HCT116 (cell line): ENCODE data around the gene FAM53B. TPM values are rescaled to one million over a fixed set of nuclear protein-coding genes. Genes with fewer than 3 reads are reported as not detected.

Experiments
- ATAC-seq: fragments of 200-7000 bp; cut with Tn5 transposase; 2 replicates; pipeline ENCODE4 v1.9.1; 2020; ENCODE audit warnings: mild to moderate bottlenecking, moderate library complexity
- BruUV-seq: library from RNA; stranded (reverse); fragments of 400-500 nt; replicated peaks from 2 replicates; lab custom pipeline; 2021; lab: Mats Ljungman, UMichigan
- CTCF ChIA-PET: fragments of 300-600 bp; sonication (Branson Sonifier 250); formaldehyde crosslinking; loops from one replicate; lab custom pipeline; 2021; ENCODE audit warnings: antibody characterized with exemption; lab: Charles Lee
- POLR2A ChIA-PET: fragments of 300-600, 350-600 bp; sonication (Branson Sonifier 250); formaldehyde crosslinking; loops from one replicate; lab custom pipeline; 2021; ENCODE audit warnings: antibody characterized with exemption; lab: Charles Lee
- RAD21 ChIA-PET, 2 experiments: fragments of 300-600 bp; sonication (Branson Sonifier 250); formaldehyde crosslinking; loops; one replicate each; lab custom pipeline; 2023; ENCODE audit warnings: low total read pairs in 2 of 2; ENCODE audit not compliant: uncharacterized antibody in 2 of 2, unreplicated experiment in 2 of 2, low non-redundant PET in 1 of 2; lab: Charles Lee
- DNase-seq: peaks from one replicate; pipeline ENCODE4 v3.0.0-alpha.2; 2010; ENCODE audit warnings: low read depth, low spot score
- H2AFZ ChIP-seq: fragments of 200-600 bp; shearing (Covaris generic), sonication (generic); 2 replicates; pipeline ENCODE4 v1.6.1; 2017; ENCODE audit warnings: low read depth, mixed run types, mixed read lengths, antibody characterized with exemption, low read length; ENCODE audit not compliant: poor library complexity, severe bottlenecking
- H3K27ac ChIP-seq: 2 replicates; pipeline ENCODE4 v1.5.1; 2012; ENCODE audit warnings: low read depth, low read length
- H3K27me3 ChIP-seq: fragments of 200-600 bp; sonication (generic); 2 replicates; pipeline ENCODE4 v1.6.1; 2016; ENCODE audit warnings: mixed run types, low read length, mixed read lengths; ENCODE audit not compliant: insufficient read depth
- H3K36me3 ChIP-seq, 2 experiments: fragments of 200-500 bp in 1 of 2; fragments of 200-600 bp in 1 of 2; sonication (Bioruptor generic) in 1 of 2; sonication (generic) in 1 of 2; 2 replicates each; pipeline versions ENCODE4 v1.5.1 to v1.6.1; 2014 to 2016; ENCODE audit warnings: low read length in 2 of 2, inconsistent platforms in 1 of 2, mixed read lengths in 1 of 2, mixed run types in 1 of 2; ENCODE audit not compliant: insufficient read depth in 2 of 2, control insufficient read depth in 1 of 2
- H3K4me1 ChIP-seq, 2 experiments: fragments of 200-600 bp in 1 of 2; sonication (generic) in 1 of 2; 2 replicates each; pipeline versions ENCODE4 v1.5.1 to v1.6.1; 2012 to 2017; ENCODE audit warnings: low read length in 2 of 2, inconsistent platforms in 1 of 2, mild to moderate bottlenecking in 1 of 2, mixed read lengths in 1 of 2, mixed run types in 1 of 2, moderate library complexity in 1 of 2; ENCODE audit not compliant: insufficient read depth in 2 of 2, control insufficient read depth in 1 of 2
- H3K4me2 ChIP-seq: fragments of 200-600 bp; sonication (generic); 2 replicates; pipeline ENCODE4 v1.6.1; 2017; ENCODE audit warnings: mixed run types, low read length, mixed read lengths
- H3K4me3 ChIP-seq, 2 experiments: fragments of 200-600 bp in 1 of 2; sonication (generic) in 1 of 2; replicated peaks in 1 of 2; 2 replicates each; pipeline ENCODE4 v1.5.1; 2011 to 2016; ENCODE audit warnings: low read length in 2 of 2, control low read depth in 1 of 2, low read depth in 1 of 2, mild to moderate bottlenecking in 1 of 2, mixed read lengths in 1 of 2, mixed run types in 1 of 2
- H3K79me2 ChIP-seq: fragments of 200-600 bp; sonication (generic); 2 replicates; pipeline ENCODE4 v1.6.1; 2017; ENCODE audit warnings: mild to moderate bottlenecking, mixed run types, low read length, moderate library complexity, mixed read lengths; ENCODE audit not compliant: insufficient read depth
- H3K9ac ChIP-seq: fragments of 200-600 bp; sonication (generic); 2 replicates; pipeline ENCODE4 v1.6.1; 2016; ENCODE audit warnings: low read length, mixed read lengths
- H3K9me2 ChIP-seq: fragments of 200-600 bp; sonication (generic), shearing (Covaris generic); 2 replicates; pipeline ENCODE4 v1.6.1; 2017; ENCODE audit warnings: mixed run types, mild to moderate bottlenecking, moderate library complexity; ENCODE audit not compliant: insufficient read depth
- H3K9me3 ChIP-seq, 2 experiments: fragments of 200-500 bp in 1 of 2; fragments of 200-600 bp in 1 of 2; sonication (Bioruptor generic) in 1 of 2; sonication (generic) in 1 of 2; 2 replicates each; pipeline ENCODE4 v1.6.1; 2014 to 2017; ENCODE audit warnings: low read length in 2 of 2, mixed read lengths in 2 of 2, inconsistent platforms in 1 of 2, low read depth in 1 of 2, mild to moderate bottlenecking in 1 of 2, mixed run types in 1 of 2, moderate library complexity in 1 of 2; ENCODE audit not compliant: control insufficient read depth in 1 of 2, insufficient read depth in 1 of 2
- H4K20me1 ChIP-seq: fragments of 200-600 bp; sonication (generic), shearing (Covaris generic); 2 replicates; pipeline ENCODE4 v1.6.1; 2017; ENCODE audit warnings: mixed run types, mild to moderate bottlenecking, moderate library complexity; ENCODE audit not compliant: insufficient read depth
- CEBPB ChIP-seq: IDR thresholded peaks from 2 replicates; pipeline ENCODE4 v1.6.1; 2012; ENCODE audit warnings: low read depth
- ELF1 ChIP-seq: IDR thresholded peaks from 2 replicates; pipeline ENCODE4 v1.6.1; 2012; ENCODE audit warnings: low read depth, borderline replicate concordance
- REST ChIP-seq: IDR thresholded peaks from 2 replicates; pipeline ENCODE4 v1.6.1; 2012; ENCODE audit warnings: low read depth
- SP1 ChIP-seq: IDR thresholded peaks from 2 replicates; pipeline ENCODE4 v1.6.1; 2012; ENCODE audit warnings: low read depth
- SRF ChIP-seq: IDR thresholded peaks from 2 replicates; pipeline ENCODE4 v1.6.1; 2012; ENCODE audit warnings: low read depth
- ZBTB33 ChIP-seq: IDR thresholded peaks from 2 replicates; pipeline ENCODE4 v1.6.1; 2011; ENCODE audit warnings: mild to moderate bottlenecking, low read length, moderate library complexity; ENCODE audit not compliant: insufficient replicate concordance; ENCODE audit errors: extremely low read depth
- intact Hi-C: fragments of 100-400 bp; cut with micrococcal nuclease; formaldehyde crosslinking; loops from 2 replicates; pipeline ENCODE4 v1.10.0; 2022
- total RNA-seq: library from RNA; stranded (reverse); gene quantifications from one replicate; pipeline ENCODE4 v1.2.1, GENCODE V29; 2021; ENCODE audit not compliant: unreplicated experiment

Gene FAM53B
- total RNA-seq, 1 experiment from 2014 or later, result 19.6 TPM

DNA sequence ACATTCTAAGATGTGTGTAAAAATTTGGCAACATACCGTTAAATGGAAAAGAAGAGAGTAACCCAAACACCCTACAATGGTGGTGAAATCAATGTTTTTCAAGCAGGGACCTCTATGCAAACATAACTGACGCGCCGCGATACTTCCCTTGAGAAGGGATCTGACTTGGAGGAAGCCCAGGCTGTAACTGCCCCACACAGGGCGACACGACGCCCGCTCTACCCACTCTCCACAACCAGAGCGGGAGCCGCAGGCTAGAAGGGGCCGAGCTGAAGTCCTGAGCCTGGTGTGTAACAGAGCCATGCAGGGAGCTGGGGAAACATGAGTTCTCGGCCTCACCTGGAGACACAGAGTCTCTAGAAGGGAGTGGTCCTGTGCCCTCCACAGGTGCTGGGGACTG is 120.2 kb downstream of the FAM53B start:
- Histone ChIP-seq H3K9ac (no peak overlapping the region), H3K36me3 (no peaks in the 10 kb centered on the region), H3K9me3 (no peaks in the 10 kb centered on the region)
- TF ChIP-seq ZBTB33 (no peak), REST (no peak), CEBPB (no peak), ELF1 (no peak), SP1 (no peak), SRF (no peak)
- TF ChIP-seq, all 23 proteins: peak for 0
- Histone ChIP-seq H3K9me2 (no peaks in the 10 kb centered on the region), H3K27me3 (no peaks in the 10 kb centered on the region), H2AFZ (no peak overlapping the region), H3K79me2 (no peaks in the 10 kb centered on the region), H4K20me1 (no peaks in the 10 kb centered on the region), H3K4me1 (peaks cover 17 to 19% of the 10 kb centered on the region in 2 experiments), H3K4me2 (no peak overlapping the region), H3K27ac (no peak overlapping the region), H3K4me3 (no peak overlapping the region)
- ATAC-seq (no peak), DNase-seq (no peak)
- no TSS peak for BruUV-seq
- ChIA-PET CTCF (no interaction called here), POLR2A (no interaction called here), RAD21 (no interaction called here)
- intact Hi-C loops, result no loop called here
